DND-41 (cell line): Measurements from ENCODE around the gene DUS3L.

Experiments used
- ATAC-seq: fragments of 200-7000 bp; cut with Tn5 transposase; 3 replicates; pipeline ENCODE4 v1.9.1; 2021; ENCODE audit warnings: low read depth; ENCODE audit not compliant: insufficient read depth
- DNase-seq: peaks from one replicate; pipeline ENCODE4 v3.0.0-alpha.2; 2020
- H2AFZ ChIP-seq: 2 replicates; pipeline ENCODE4 v1.6.0; 2012; ENCODE audit warnings: low read depth, low read length
- H3K27ac ChIP-seq: 2 replicates; pipeline ENCODE4 v1.5.1; 2012; ENCODE audit warnings: low read length, inconsistent platforms
- H3K27me3 ChIP-seq: fragments of 200-600 bp; sonication (generic); 2 replicates; pipeline ENCODE4 v1.6.0; 2012; ENCODE audit warnings: low read length, mild to moderate bottlenecking, inconsistent platforms; ENCODE audit not compliant: insufficient read depth, poor library complexity
- H3K36me3 ChIP-seq: 2 replicates; pipeline ENCODE4 v1.5.1; 2012; ENCODE audit warnings: low read length, inconsistent platforms; ENCODE audit not compliant: insufficient read depth
- H3K4me1 ChIP-seq: 2 replicates; pipeline ENCODE4 v1.5.1; 2012; ENCODE audit warnings: mild to moderate bottlenecking, low read length; ENCODE audit not compliant: insufficient read depth
- H3K4me2 ChIP-seq: 2 replicates; pipeline ENCODE4 v1.6.0; 2012; ENCODE audit warnings: mild to moderate bottlenecking, moderate library complexity, low read length, inconsistent platforms; ENCODE audit not compliant: insufficient read depth
- H3K4me3 ChIP-seq, 2 experiments: fragments of 200-600 bp in 1 of 2; shearing (Covaris generic) in 1 of 2; 2 replicates each; pipeline ENCODE4 v1.5.1; 2012 to 2016; ENCODE audit warnings: inconsistent platforms in 2 of 2, low read length in 2 of 2, mild to moderate bottlenecking in 2 of 2, low read depth in 1 of 2, moderate library complexity in 1 of 2
- H3K79me2 ChIP-seq: 2 replicates; pipeline ENCODE4 v1.6.0; 2012; ENCODE audit warnings: low read length, inconsistent platforms; ENCODE audit not compliant: insufficient read depth
- H3K9ac ChIP-seq: 2 replicates; pipeline ENCODE4 v1.6.0; 2012; ENCODE audit warnings: low read depth, mild to moderate bottlenecking, inconsistent platforms, low read length, moderate library complexity
- H3K9me3 ChIP-seq: 2 replicates; pipeline ENCODE4 v1.5.1; 2012; ENCODE audit warnings: low read length, moderate library complexity, mild to moderate bottlenecking, inconsistent platforms; ENCODE audit not compliant: insufficient read depth, severe bottlenecking
- H4K20me1 ChIP-seq: 2 replicates; pipeline ENCODE4 v1.6.0; 2012; ENCODE audit warnings: low read length; ENCODE audit not compliant: insufficient read depth
- CTCF ChIP-seq: IDR thresholded peaks from 2 replicates; pipeline ENCODE4 v1.5.1; 2012; ENCODE audit warnings: borderline replicate concordance, low read length, moderate library complexity, mild to moderate bottlenecking; ENCODE audit not compliant: poor library complexity, severe bottlenecking; ENCODE audit errors: extremely low read depth
- EZH2 ChIP-seq: IDR thresholded peaks from 3 replicates; pipeline ENCODE4 v1.6.1; 2012; ENCODE audit warnings: borderline replicate concordance, low read depth, mild to moderate bottlenecking, moderate library complexity, low read length, inconsistent platforms; ENCODE audit not compliant: severe bottlenecking

DUS3L gene

GRCh38 chr19:5822181-5822844, 31.4 kb upstream of the DUS3L start:
- Histone ChIP-seq H3K9ac (no peak overlapping the region), H2AFZ (no peak overlapping the region), H3K4me2 (no peak overlapping the region), H3K9me3 (no peaks in the 10 kb centered on the region), H3K79me2 (no peaks in the 10 kb centered on the region), H3K27ac (no peak overlapping the region), H3K27me3 (peaks cover 3% of the 10 kb centered on the region), H4K20me1 (peaks cover 3% of the 10 kb centered on the region; the same call in 1 of the 2 replicates), H3K4me1 (peaks cover 9% of the 10 kb centered on the region), H3K36me3 (no peaks in the 10 kb centered on the region), H3K4me3 (no peak overlapping the region)
- TF ChIP-seq CTCF (no peak), EZH2 (no peak)
- ATAC-seq (no peak), DNase-seq (no peak)

GRCh38 chr19:5821521-5822180, 30.7 kb upstream of the DUS3L start:
- Histone ChIP-seq H3K27ac (no peak overlapping the region), H3K4me1 (peaks cover 6% of the 10 kb centered on the region), H3K4me3 (no peak overlapping the region), H3K9ac (no peak overlapping the region), H4K20me1 (peaks cover under 1% of the 10 kb centered on the region; the same call in 1 of the 2 replicates), H3K9me3 (no peaks in the 10 kb centered on the region), H3K79me2 (no peaks in the 10 kb centered on the region), H2AFZ (no peak overlapping the region), H3K27me3 (no peaks in the 10 kb centered on the region), H3K4me2 (no peak overlapping the region), H3K36me3 (no peaks in the 10 kb centered on the region)
- TF ChIP-seq CTCF (no peak), EZH2 (no peak)
- DNase-seq (no peak), ATAC-seq (no peak)

- Histone ChIP-seq H3K9me3 (no peaks in the 10 kb centered on the region), H3K9ac (no peak overlapping the region), H3K4me1 (no peaks in the 10 kb centered on the region), H3K79me2 (no peaks in the 10 kb centered on the region), H3K27ac (no peak overlapping the region), H4K20me1 (no peaks in the 10 kb centered on the region), H3K36me3 (no peaks in the 10 kb centered on the region), H3K4me3 (no peak overlapping the region), H2AFZ (no peak overlapping the region), H3K27me3 (no peaks in the 10 kb centered on the region), H3K4me2 (no peak overlapping the region)
- DNase-seq = no peak
- no peak for TF ChIP-seq EZH2
- no peak for TF ChIP-seq CTCF
- no peak for ATAC-seq
Observed at GRCh38 chr19:5820785-5821184, 29.8 kb upstream of the DUS3L start.
